ENCODE measurements around the gene FRMPD3.

The FRMPD3 gene

DNA sequence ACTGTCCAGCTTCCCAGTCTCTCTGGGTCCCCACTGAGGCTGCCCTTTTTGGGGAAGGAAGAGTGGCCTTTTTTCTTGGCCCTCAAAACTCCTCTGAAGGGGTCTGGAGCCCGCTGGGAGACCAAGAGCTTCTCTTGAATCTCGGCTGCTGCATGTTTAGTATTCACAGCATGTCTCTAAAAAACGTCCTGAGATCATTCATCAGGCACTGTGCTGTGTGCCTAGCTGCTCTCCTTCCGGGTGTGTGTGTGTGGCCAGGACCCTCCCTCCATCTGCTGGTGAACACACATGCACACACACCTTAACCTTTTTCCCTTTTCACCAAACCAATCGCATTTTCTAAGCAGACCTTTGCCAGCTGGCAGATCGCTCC, 841 bp upstream of the FRMPD3 start:
- no peak for DNase-seq (ENCODE audit: extremely low read depth, insufficient read length)
- TF ChIP-seq, protein P1, sequence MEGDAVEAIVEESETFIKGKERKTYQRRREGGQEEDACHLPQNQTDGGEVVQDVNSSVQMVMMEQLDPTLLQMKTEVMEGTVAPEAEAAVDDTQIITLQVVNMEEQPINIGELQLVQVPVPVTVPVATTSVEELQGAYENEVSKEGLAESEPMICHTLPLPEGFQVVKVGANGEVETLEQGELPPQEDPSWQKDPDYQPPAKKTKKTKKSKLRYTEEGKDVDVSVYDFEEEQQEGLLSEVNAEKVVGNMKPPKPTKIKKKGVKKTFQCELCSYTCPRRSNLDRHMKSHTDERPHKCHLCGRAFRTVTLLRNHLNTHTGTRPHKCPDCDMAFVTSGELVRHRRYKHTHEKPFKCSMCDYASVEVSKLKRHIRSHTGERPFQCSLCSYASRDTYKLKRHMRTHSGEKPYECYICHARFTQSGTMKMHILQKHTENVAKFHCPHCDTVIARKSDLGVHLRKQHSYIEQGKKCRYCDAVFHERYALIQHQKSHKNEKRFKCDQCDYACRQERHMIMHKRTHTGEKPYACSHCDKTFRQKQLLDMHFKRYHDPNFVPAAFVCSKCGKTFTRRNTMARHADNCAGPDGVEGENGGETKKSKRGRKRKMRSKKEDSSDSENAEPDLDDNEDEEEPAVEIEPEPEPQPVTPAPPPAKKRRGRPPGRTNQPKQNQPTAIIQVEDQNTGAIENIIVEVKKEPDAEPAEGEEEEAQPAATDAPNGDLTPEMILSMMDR (IDR thresholded peaks at IDR 0.05; ENCODE audit: insufficient read depth, low read length, poor library complexity, severe bottlenecking) = no peak
- Histone ChIP-seq H3K27me3 (replicated peaks; ENCODE audit: control insufficient read depth, insufficient read depth, low read length) (peaks cover 1% of the 10 kb centered on the region; the same call in 1 of the 2 replicates), H3K4me3 (replicated peaks; ENCODE audit: low read depth, low read length) (peak overlapping the region; percentile 41; the same call in 1 of the 2 replicates), H3K36me3 (ENCODE audit: control insufficient read depth, insufficient read depth, low read length) (no peaks in the 10 kb centered on the region)

DNA sequence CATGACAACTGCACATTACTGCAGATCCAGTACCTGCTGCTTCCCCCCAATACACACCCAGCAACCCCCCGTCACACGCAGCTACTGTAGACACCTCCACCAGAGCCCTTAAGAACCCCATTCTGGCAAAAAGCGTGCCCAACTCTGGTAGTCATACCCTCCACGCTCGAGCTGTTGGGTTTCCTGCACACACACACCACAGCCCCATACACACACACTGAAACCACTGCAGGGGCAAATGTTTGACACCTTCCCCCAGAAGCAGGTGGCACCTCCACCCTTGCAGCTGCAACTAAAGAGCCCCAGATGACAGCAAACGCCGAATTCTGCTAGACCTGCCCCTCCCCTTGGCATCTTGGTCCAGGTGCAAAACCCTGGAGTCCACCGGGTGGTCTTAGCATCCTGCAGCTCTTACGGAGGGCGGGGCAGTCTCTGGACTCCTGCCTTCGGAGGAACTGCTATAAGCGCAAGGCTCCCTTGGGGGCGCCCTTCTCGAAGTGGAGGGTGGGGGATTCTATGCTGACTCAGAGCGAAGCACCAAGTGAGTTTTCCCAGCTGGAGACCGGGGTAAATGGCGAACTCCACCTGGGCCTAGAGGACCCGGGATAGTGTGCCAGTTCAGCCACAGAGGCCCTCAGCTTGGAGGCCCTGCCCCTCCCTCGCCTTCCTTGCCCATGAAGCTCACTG, 1.5 kb downstream of the FRMPD3 start:
- DNase-seq (ENCODE audit: extremely low read depth, insufficient read length) = peak; percentile 37
- Histone ChIP-seq H3K27me3 (replicated peaks; ENCODE audit: control insufficient read depth, insufficient read depth, low read length) (no peaks in the 10 kb centered on the region), H3K4me3 (replicated peaks; ENCODE audit: low read depth, low read length) (no peak overlapping the region), H3K36me3 (ENCODE audit: control insufficient read depth, insufficient read depth, low read length) (no peaks in the 10 kb centered on the region)
- TF ChIP-seq, protein P1 (IDR thresholded peaks at IDR 0.05; ENCODE audit: insufficient read depth, low read length, poor library complexity, severe bottlenecking) = peak; percentile 39

DNA sequence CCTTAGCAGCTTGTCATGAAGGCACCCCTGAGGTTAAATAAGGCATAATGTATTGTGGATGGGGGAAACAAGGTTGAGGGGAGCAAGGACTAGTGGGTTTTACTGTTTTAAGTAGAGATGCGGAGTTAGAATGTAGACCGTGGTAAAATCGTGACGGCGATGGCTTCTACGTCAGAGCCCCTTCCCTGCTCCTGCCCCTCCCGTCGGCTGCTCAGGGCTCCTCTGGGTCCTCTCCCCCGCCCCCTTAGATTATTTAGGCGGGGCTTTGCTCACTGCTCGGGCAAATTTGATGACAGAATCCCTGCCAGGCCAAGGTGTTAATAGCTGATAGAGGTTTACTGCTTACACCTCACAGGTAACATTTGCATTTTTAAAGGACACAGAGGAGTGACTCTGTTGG, 2.3 kb downstream of the FRMPD3 start:
- H3K27me3 ChIP-seq (replicated peaks; ENCODE audit: control insufficient read depth, insufficient read depth, low read length) = no peaks in the 10 kb centered on the region
- TF ChIP-seq, protein P1 (IDR thresholded peaks at IDR 0.05; ENCODE audit: insufficient read depth, low read length, poor library complexity, severe bottlenecking) = no peak
- no peak overlapping the region for H3K4me3 ChIP-seq (replicated peaks; ENCODE audit: low read depth, low read length)
- H3K36me3 ChIP-seq (ENCODE audit: control insufficient read depth, insufficient read depth, low read length) = no peaks in the 10 kb centered on the region
- no peak for DNase-seq (ENCODE audit: extremely low read depth, insufficient read length)

DNA sequence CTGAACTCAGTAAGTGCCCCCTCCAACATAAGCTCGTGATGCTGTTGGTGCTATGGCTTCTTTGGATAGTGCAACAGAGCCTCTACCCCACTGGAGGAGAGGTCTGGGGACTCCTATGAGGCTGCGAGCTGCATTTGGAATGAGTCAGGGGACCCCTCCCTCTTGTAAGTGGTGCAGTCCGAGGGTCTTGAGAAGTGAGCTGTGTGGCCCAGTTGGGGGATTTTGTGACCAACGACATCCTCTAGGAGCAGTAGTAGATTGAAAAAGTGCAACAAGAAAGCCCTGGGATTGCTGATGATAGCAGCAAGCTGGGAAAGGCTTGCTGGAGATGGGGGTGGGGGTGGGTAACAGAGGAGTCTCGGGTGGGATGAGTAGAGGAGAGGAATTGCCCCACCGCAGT, 3.1 kb downstream of the FRMPD3 start:
- DNase-seq (ENCODE audit: extremely low read depth, insufficient read length) = no peak
- Histone ChIP-seq H3K27me3 (replicated peaks; ENCODE audit: control insufficient read depth, insufficient read depth, low read length) (no peaks in the 10 kb centered on the region), H3K4me3 (replicated peaks; ENCODE audit: low read depth, low read length) (no peak overlapping the region), H3K36me3 (ENCODE audit: control insufficient read depth, insufficient read depth, low read length) (no peaks in the 10 kb centered on the region)
- TF ChIP-seq, protein P1 (IDR thresholded peaks at IDR 0.05; ENCODE audit: insufficient read depth, low read length, poor library complexity, severe bottlenecking) = no peak

DNA sequence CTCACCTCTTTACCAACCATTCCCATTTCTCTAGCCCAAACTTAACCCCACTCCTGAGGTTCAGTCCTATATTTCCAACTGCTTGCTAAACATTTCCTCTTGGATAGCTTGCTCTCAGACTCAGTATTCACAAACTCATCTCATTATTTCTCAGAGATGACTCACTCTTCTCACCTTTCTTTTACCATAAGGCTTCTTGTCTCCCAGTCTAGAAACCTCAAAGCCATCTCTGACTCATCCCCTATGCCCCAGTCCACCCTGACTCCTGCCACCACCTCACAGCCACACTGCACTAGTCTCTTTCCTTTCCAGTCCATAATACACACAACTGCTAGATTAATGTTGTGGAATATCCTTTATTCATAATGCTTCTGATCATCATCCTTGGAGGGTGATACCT, 4.8 kb downstream of the FRMPD3 start:
- H3K36me3 ChIP-seq (ENCODE audit: control insufficient read depth, insufficient read depth, low read length) = no peaks in the 10 kb centered on the region
- TF ChIP-seq, protein P1 (IDR thresholded peaks at IDR 0.05; ENCODE audit: insufficient read depth, low read length, poor library complexity, severe bottlenecking) = no peak
- no peak overlapping the region for H3K4me3 ChIP-seq (replicated peaks; ENCODE audit: low read depth, low read length)
- H3K27me3 ChIP-seq (replicated peaks; ENCODE audit: control insufficient read depth, insufficient read depth, low read length) = no peaks in the 10 kb centered on the region
- no peak for DNase-seq (ENCODE audit: extremely low read depth, insufficient read length)

DNA sequence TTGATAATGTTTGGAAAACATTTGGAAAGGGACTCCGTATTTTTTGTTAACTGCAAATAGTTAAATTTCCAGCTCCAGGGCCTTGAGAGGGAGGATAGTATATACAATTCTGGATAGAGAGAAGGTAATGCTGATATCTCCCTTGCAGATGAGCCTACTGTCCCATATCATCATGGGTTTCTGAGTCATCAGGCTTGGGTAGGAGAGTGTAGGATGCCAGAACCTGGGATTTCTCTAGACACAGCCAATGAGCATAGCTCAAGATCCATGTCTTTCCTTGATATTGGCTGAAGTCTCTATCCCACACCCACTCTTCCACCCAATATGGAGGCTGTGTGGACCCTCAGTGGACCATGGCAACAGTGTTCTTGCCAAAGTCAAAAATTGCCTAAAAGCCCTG, 7.8 kb downstream of the FRMPD3 start:
- no peaks in the 10 kb centered on the region for H3K36me3 ChIP-seq (ENCODE audit: control insufficient read depth, insufficient read depth, low read length)
- no peaks in the 10 kb centered on the region for H3K27me3 ChIP-seq (replicated peaks; ENCODE audit: control insufficient read depth, insufficient read depth, low read length)
- DNase-seq (ENCODE audit: extremely low read depth, insufficient read length) = no peak
- H3K4me3 ChIP-seq (replicated peaks; ENCODE audit: low read depth, low read length) = no peak overlapping the region
- TF ChIP-seq, protein P1 (IDR thresholded peaks at IDR 0.05; ENCODE audit: insufficient read depth, low read length, poor library complexity, severe bottlenecking) = no peak
